Tibial nerve (tissue), 3 donors: ENCODE data around the gene CDH4.

Experiments
- CTCF ChIP-seq, 5 experiments: fragments of 200-600 bp in 3 of 5; fragments of 450-650 bp in 2 of 5; sonication (generic) in 3 of 5; IDR thresholded peaks; one replicate each; pipeline ENCODE4 v1.5.1; 2016 to 2019; ENCODE audit warnings: antibody characterized with exemption in 5 of 5, mild to moderate bottlenecking in 3 of 5, moderate library complexity in 2 of 5
- POLR2A ChIP-seq, 2 donors: fragments of 450-650 bp; IDR thresholded peaks; one replicate each; pipeline ENCODE4 v1.6.1; 2017; ENCODE audit warnings: antibody characterized with exemption in 2 of 2, mild to moderate bottlenecking in 2 of 2, moderate library complexity in 2 of 2

GRCh38 chr20:61621852-61622251 is 369.8 kb downstream of the CDH4 start:
- TF ChIP-seq POLR2A (IDR thresholded peaks at IDR 0.05) (no peak), CTCF (IDR thresholded peaks at IDR 0.05) (no peak)
